ENCODE measurements around the gene CSH1. TPM values are rescaled to one million over a fixed set of nuclear protein-coding genes. Genes with fewer than 3 reads are reported as not detected.
A peak's percentile ranks its signal among the peaks of the same experiment; 100 is the strongest.

The CSH1 gene
- polyA plus RNA-seq, 2 of the 4 experiments (the other 2 are of a cell fraction), result not detected

DNA sequence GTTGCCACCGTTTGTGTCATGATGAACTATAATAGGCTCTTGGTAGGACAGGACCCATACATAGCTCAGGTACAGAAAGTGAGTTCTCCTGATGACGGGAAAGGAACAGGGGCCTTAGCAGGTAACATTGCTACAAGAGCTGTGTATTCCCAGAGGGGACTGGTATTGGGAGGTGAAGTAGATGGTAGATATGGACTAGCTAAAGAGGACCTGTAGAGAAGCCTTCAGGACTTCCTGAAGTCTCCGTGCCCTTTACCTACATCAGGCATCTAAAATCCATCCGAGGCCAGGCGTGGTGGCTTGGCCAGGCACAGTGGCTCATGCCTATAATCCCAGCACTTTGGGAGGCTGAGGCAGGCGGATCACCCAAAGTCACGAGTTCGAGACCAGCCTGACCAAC lies 41.2 kb downstream of the CSH1 start:
- TF ChIP-seq ZFP36 (IDR thresholded peaks at IDR 0.05; ENCODE audit: borderline replicate concordance, partially characterized antibody) (no peak), MAFK (IDR thresholded peaks at IDR 0.05; ENCODE audit: partially characterized antibody) (no peak), HEYL (CRISPR knock-in tag; IDR thresholded peaks at IDR 0.05) (no peak), NR3C1 (IDR thresholded peaks at IDR 0.05) (no peak), NFE2L2 (conservative IDR thresholded peaks at IDR 0.05; ENCODE audit: low read length) (no peak), RNF2 (IDR thresholded peaks at IDR 0.05; ENCODE audit: borderline replicate concordance, low read depth) (no peak), EHMT2 (IDR thresholded peaks at IDR 0.05; ENCODE audit: low read depth) (no peak), ZSCAN20 (CRISPR knock-in tag; IDR thresholded peaks at IDR 0.05) (no peak)
- TF ChIP-seq, protein P1, sequence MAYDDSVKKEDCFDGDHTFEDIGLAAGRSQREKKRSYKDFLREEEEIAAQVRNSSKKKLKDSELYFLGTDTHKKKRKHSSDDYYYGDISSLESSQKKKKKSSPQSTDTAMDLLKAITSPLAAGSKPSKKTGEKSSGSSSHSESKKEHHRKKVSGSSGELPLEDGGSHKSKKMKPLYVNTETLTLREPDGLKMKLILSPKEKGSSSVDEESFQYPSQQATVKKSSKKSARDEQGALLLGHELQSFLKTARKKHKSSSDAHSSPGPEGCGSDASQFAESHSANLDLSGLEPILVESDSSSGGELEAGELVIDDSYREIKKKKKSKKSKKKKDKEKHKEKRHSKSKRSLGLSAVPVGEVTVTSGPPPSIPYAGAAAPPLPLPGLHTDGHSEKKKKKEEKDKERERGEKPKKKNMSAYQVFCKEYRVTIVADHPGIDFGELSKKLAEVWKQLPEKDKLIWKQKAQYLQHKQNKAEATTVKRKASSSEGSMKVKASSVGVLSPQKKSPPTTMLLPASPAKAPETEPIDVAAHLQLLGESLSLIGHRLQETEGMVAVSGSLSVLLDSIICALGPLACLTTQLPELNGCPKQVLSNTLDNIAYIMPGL (CRISPR knock-in tag; IDR thresholded peaks at IDR 0.05; ENCODE audit: borderline replicate concordance), result no peak
- WGBS (ENCODE audit: missing lambda C conversion rate), result 54% methylated on average over 8 of the region's 8 CpGs
- FAIRE-seq, result no peak
- H3K4me3 ChIP-seq, result no peak overlapping the region
- H3K4me1 ChIP-seq, result no peaks in the 10 kb centered on the region
- no peak for ATAC-seq
- no peak overlapping the region for H3K4me2 ChIP-seq
- H3K27ac ChIP-seq, result no peak overlapping the region
- ChIA-PET CTCF (interaction anchor here (0.7 to 4.7 kb wide), 4 partner anchors 11 to 171 kb away, joined by 3 to 46 read pairs (median 5); partner anchors contain the start of gene GH2), POLR2A (no interaction called here)
- H3K9me3 ChIP-seq, result no peaks in the 10 kb centered on the region
- no peak for DNase-seq (ENCODE audit: low read depth in 1 of 2, low spot score in 1 of 2)

DNA sequence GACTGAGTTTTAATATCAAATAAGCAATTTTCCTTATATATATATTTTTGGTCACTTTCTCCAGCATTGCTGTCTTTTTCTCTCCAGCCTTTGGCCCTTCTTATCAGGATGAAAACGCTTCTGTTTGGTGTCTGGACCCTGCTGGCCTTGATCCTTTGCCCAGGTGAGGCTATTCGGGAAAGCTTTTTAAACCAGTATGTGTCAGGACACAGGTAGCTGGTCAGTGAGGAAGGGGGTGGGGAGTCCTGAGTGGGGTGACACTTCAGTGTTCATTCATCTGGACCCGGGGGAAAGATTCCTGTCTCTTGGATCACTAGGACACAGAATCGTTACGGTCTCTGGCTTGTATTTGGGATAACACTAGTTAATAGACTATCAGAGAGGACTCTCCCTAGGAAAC lies 41.7 kb downstream of the CSH1 start:
- no peak overlapping the region for H3K27ac ChIP-seq
- ChIA-PET CTCF (interaction anchor here (0.7 to 4.7 kb wide), 6 partner anchors 10 to 171 kb away, joined by 3 to 46 read pairs (median 4); partner anchors contain the start of genes GH1 and GH2), POLR2A (no interaction called here)
- DNase-seq (ENCODE audit: low read depth in 1 of 2, low spot score in 1 of 2), result no peak
- 52% methylated on average over 5 of the region's 5 CpGs for WGBS (ENCODE audit: missing lambda C conversion rate)
- H3K4me1 ChIP-seq, result no peaks in the 10 kb centered on the region
- ATAC-seq, result no peak
- FAIRE-seq, result no peak
- TF ChIP-seq RAD21 (conservative IDR thresholded peaks at IDR 0.05 in 1 of 2, IDR thresholded peaks at IDR 0.05 in 1 of 2), result no peak
- TF ChIP-seq BHLHE40 (IDR thresholded peaks at IDR 0.05; ENCODE audit: low read depth, low read length), result no peak
- TF ChIP-seq, protein P2, sequence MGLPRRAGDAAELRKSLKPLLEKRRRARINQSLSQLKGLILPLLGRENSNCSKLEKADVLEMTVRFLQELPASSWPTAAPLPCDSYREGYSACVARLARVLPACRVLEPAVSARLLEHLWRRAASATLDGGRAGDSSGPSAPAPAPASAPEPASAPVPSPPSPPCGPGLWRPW (IDR thresholded peaks at IDR 0.05), result no peak
- TF ChIP-seq ZSCAN20 (CRISPR knock-in tag; IDR thresholded peaks at IDR 0.05), result no peak
- no peak for TF ChIP-seq SREBF2 (IDR thresholded peaks at IDR 0.05)
- no peak for TF ChIP-seq MYC (IDR thresholded peaks at IDR 0.05; ENCODE audit: borderline replicate concordance, low read length)
- TF ChIP-seq EP300 (IDR thresholded peaks at IDR 0.05), result no peak
- no peak for TF ChIP-seq HEYL (CRISPR knock-in tag; IDR thresholded peaks at IDR 0.05)
- no peak for TF ChIP-seq TFCP2L1 (CRISPR knock-in tag; IDR thresholded peaks at IDR 0.05)
- no peak overlapping the region for H3K4me3 ChIP-seq
- no peak overlapping the region for H3K4me2 ChIP-seq
- no peaks in the 10 kb centered on the region for H3K9me3 ChIP-seq

GRCh38 chr17:63853260-63853659 lies 43.1 kb downstream of the CSH1 start:
- Histone ChIP-seq H3K27ac (no peak overlapping the region), H3K4me2 (no peak overlapping the region), H3K4me3 (no peak overlapping the region), H3K9me3 (peaks cover 4% of the 10 kb centered on the region), H3K4me1 (no peaks in the 10 kb centered on the region)
- whole genome bisulfite sequencing (ENCODE audit: missing lambda C conversion rate), result 78% methylated on average over 2 of the region's 2 CpGs
- ATAC-seq, result no peak
- ChIA-PET CTCF (interaction anchor here (0.8 to 4.7 kb wide), 3 partner anchors 13 to 49 kb away, joined by 3 to 46 read pairs (median 5); partner anchors contain the start of gene GH2), POLR2A (interaction anchor here (1.8 kb wide), 1 partner anchor 10 kb away, joined by 6 read pairs; the partner anchor contains the start of gene SMARCD2)
- TF ChIP-seq RCOR1 (IDR thresholded peaks at IDR 0.05; ENCODE audit: low read depth, low read length), result no peak
- TF ChIP-seq KDM1A (IDR thresholded peaks at IDR 0.05; ENCODE audit: low read depth), result no peak
- TF ChIP-seq GATA3 (IDR thresholded peaks at IDR 0.05; ENCODE audit: borderline replicate concordance), result no peak
- TF ChIP-seq ZNF302 (CRISPR knock-in tag; IDR thresholded peaks at IDR 0.05), result no peak
- TF ChIP-seq MYC (IDR thresholded peaks at IDR 0.05; ENCODE audit: borderline replicate concordance, low read length), result no peak
- no peak for TF ChIP-seq FOSL2 (IDR thresholded peaks at IDR 0.05)
- 0 out of 2 replicates have a peak, but pooled peaks have one; percentile 13 for TF ChIP-seq FOSL2 (CRISPR knock-in tag; IDR thresholded peaks at IDR 0.05)
- FAIRE-seq, result no peak
- DNase-seq (ENCODE audit: low read depth in 1 of 2, low spot score in 1 of 2), result no peak

All from A549 (cell line).